HEK293 (cell line): Measurements from ENCODE around the gene RCL1.

Experiments used
- CTCF ChIA-PET: fragments of 350-600 bp; formaldehyde crosslinking; extraction: SDS; loops from one replicate; lab custom pipeline; 2021; ENCODE audit warnings: antibody characterized with exemption; lab: Yijun Ruan, JAX
- POLR2A ChIA-PET: fragments of 300-600 bp; formaldehyde crosslinking; extraction: SDS; loops from one replicate; lab custom pipeline; 2020; ENCODE audit warnings: antibody characterized with exemption, inconsistent platforms; lab: Yijun Ruan, JAX
- H3K27ac ChIP-seq: fragments of 200-500 bp; sonication (Bioruptor generic); 2 replicates; pipeline ENCODE4 v1.5.1; 2014; ENCODE audit warnings: low read depth, low read length, control low read depth, inconsistent platforms; ENCODE audit errors: extremely low read depth
- H3K36me3 ChIP-seq, 2 experiments: fragments of 200-500 bp in 1 of 2; sonication (Bioruptor generic) in 1 of 2; 1 replicate in 1 of 2; 2 replicates in 1 of 2; pipeline ENCODE4 v1.5.1; 2014 to 2017; ENCODE audit warnings: inconsistent platforms in 2 of 2, low read length in 2 of 2; ENCODE audit not compliant: control insufficient read depth in 2 of 2, insufficient read depth in 1 of 2
- H3K4me1 ChIP-seq: fragments of 200-500 bp; sonication (Bioruptor generic); 2 replicates; pipeline ENCODE4 v1.5.1; 2014; ENCODE audit warnings: mild to moderate bottlenecking, low read length, inconsistent platforms; ENCODE audit not compliant: control insufficient read depth, insufficient read depth
- H3K4me3 ChIP-seq: 2 replicates; pipeline ENCODE4 v1.5.1; 2011; ENCODE audit warnings: low read depth, mild to moderate bottlenecking, control low read depth, low read length, moderate library complexity
- H3K9me3 ChIP-seq: fragments of 200-500 bp; sonication (Bioruptor generic); 2 replicates; pipeline ENCODE4 v1.5.1; 2014; ENCODE audit warnings: low read depth, low read length, inconsistent platforms; ENCODE audit not compliant: control insufficient read depth, insufficient read depth
- BCL11B ChIP-seq: fragments of 450-650 bp; formaldehyde crosslinking; IDR thresholded peaks from 2 replicates; pipeline ENCODE4 v1.5.1; 2016; ENCODE audit warnings: low read depth, missing biosample characterization, missing genetic modification characterization
- EGR2 ChIP-seq: fragments of 450-650 bp; formaldehyde crosslinking; IDR thresholded peaks from 2 replicates; pipeline ENCODE4 v1.5.1; 2016; ENCODE audit warnings: low read depth, missing biosample characterization, missing genetic modification characterization
- GFI1B ChIP-seq: fragments of 450-650 bp; formaldehyde crosslinking; IDR thresholded peaks from 2 replicates; pipeline ENCODE4 v1.5.1; 2016; ENCODE audit warnings: missing biosample characterization, missing genetic modification characterization
- SCRT1 ChIP-seq: fragments of 450-650 bp; formaldehyde crosslinking; IDR thresholded peaks from 2 replicates; pipeline ENCODE4 v1.5.1; 2016; ENCODE audit warnings: missing biosample characterization, missing genetic modification characterization, borderline replicate concordance
- SP3 ChIP-seq: fragments of 450-650 bp; formaldehyde crosslinking; IDR thresholded peaks from 2 replicates; pipeline ENCODE4 v1.5.1; 2016; ENCODE audit warnings: missing biosample characterization, missing genetic modification characterization
- ZBTB17 ChIP-seq: fragments of 450-650 bp; formaldehyde crosslinking; IDR thresholded peaks from 2 replicates; pipeline ENCODE4 v1.5.1; 2016; ENCODE audit warnings: missing biosample characterization, missing genetic modification characterization
- ZNF112 ChIP-seq: fragments of 450-650 bp; formaldehyde crosslinking; IDR thresholded peaks from 2 replicates; pipeline ENCODE4 v1.5.0; 2017; ENCODE audit warnings: missing biosample characterization, missing genetic modification characterization
- ZNF140 ChIP-seq: fragments of 450-650 bp; formaldehyde crosslinking; IDR thresholded peaks from 2 replicates; pipeline ENCODE4 v1.5.1; 2016; ENCODE audit warnings: missing biosample characterization, missing genetic modification characterization
- ZNF239 ChIP-seq: fragments of 450-650 bp; formaldehyde crosslinking; IDR thresholded peaks from 2 replicates; pipeline ENCODE4 v1.5.1; 2016; ENCODE audit warnings: missing biosample characterization, missing genetic modification characterization
- ZNF274 ChIP-seq, 2 experiments: fragments of 200-500 bp in 1 of 2; fragments of 450-650 bp in 1 of 2; sonication (Bioruptor generic) in 1 of 2; formaldehyde crosslinking in 1 of 2; IDR thresholded peaks; 2 replicates each; pipeline versions ENCODE4 v1.5.1 to v1.6.1; 2014 to 2016; ENCODE audit warnings: borderline replicate concordance in 1 of 2, inconsistent platforms in 1 of 2, low read length in 1 of 2, missing biosample characterization in 1 of 2, missing genetic modification characterization in 1 of 2
- ZNF280C ChIP-seq: fragments of 450-650 bp; formaldehyde crosslinking; IDR thresholded peaks from 2 replicates; pipeline ENCODE4 v1.5.1; 2016; ENCODE audit warnings: missing biosample characterization, missing genetic modification characterization
- ZNF302 ChIP-seq: fragments of 450-650 bp; formaldehyde crosslinking; IDR thresholded peaks from 2 replicates; pipeline ENCODE4 v1.5.1; 2016; ENCODE audit warnings: missing biosample characterization, missing genetic modification characterization, low read depth
- ZNF433 ChIP-seq: fragments of 450-650 bp; formaldehyde crosslinking; IDR thresholded peaks from 2 replicates; pipeline ENCODE4 v1.5.1; 2016; ENCODE audit warnings: missing biosample characterization, missing genetic modification characterization, low read depth
- ZNF558 ChIP-seq: fragments of 450-650 bp; formaldehyde crosslinking; IDR thresholded peaks from 2 replicates; pipeline ENCODE4 v1.5.1; 2016; ENCODE audit warnings: missing biosample characterization, missing genetic modification characterization
- ZNF621 ChIP-seq: fragments of 450-650 bp; formaldehyde crosslinking; IDR thresholded peaks from 2 replicates; pipeline ENCODE4 v1.5.1; 2017; ENCODE audit warnings: missing biosample characterization, missing genetic modification characterization
- ZNF747 ChIP-seq: fragments of 450-650 bp; formaldehyde crosslinking; IDR thresholded peaks from 2 replicates; pipeline ENCODE4 v1.5.1; 2016; ENCODE audit warnings: missing biosample characterization, missing genetic modification characterization
- ZNF837 ChIP-seq: fragments of 450-650 bp; formaldehyde crosslinking; IDR thresholded peaks from 2 replicates; pipeline ENCODE4 v1.5.1; 2016; ENCODE audit warnings: missing biosample characterization, missing genetic modification characterization
- TF ChIP-seq, protein P1 (sequence below): fragments of 450-650 bp; formaldehyde crosslinking; IDR thresholded peaks from 2 replicates; pipeline ENCODE4 v1.5.1; 2016; ENCODE audit warnings: missing biosample characterization, missing genetic modification characterization
- TF ChIP-seq, protein P2 (sequence below): fragments of 450-650 bp; formaldehyde crosslinking; IDR thresholded peaks from 2 replicates; pipeline ENCODE4 v1.5.1; 2017; ENCODE audit warnings: missing biosample characterization, missing genetic modification characterization
- TF ChIP-seq, protein P3 (sequence below): fragments of 450-650 bp; formaldehyde crosslinking; IDR thresholded peaks from 2 replicates; pipeline ENCODE4 v1.5.1; 2016; ENCODE audit warnings: missing biosample characterization, missing genetic modification characterization
- TF ChIP-seq, protein P4 (sequence below): fragments of 450-650 bp; formaldehyde crosslinking; IDR thresholded peaks from 2 replicates; pipeline ENCODE4 v1.5.1; 2016; ENCODE audit warnings: missing biosample characterization, missing genetic modification characterization
- TF ChIP-seq, protein P5 (sequence below): fragments of 450-650 bp; formaldehyde crosslinking; IDR thresholded peaks from 2 replicates; pipeline ENCODE4 v1.5.1; 2016; ENCODE audit warnings: missing biosample characterization, missing genetic modification characterization

The RCL1 gene

GRCh38 chr9:4839470-4839912 is 46.7 kb downstream of the RCL1 start:
- POLR2A ChIA-PET: interaction anchor here (0.5 kb wide), 1 partner anchor 12 kb away, joined by 3 read pairs; no protein-coding TSS in a partner anchor
- CTCF ChIA-PET: interaction anchor here (0.6 to 0.7 kb wide), 2 partner anchors 160 to 689 kb away, joined by 3 to 4 read pairs; no protein-coding TSS in a partner anchor
- H3K4me1 ChIP-seq: no peaks in the 10 kb centered on the region
- TF ChIP-seq ZNF837 (tag by site-specific recombination): no peak
- no peak for TF ChIP-seq BCL11B
- TF ChIP-seq ZNF433: no peak
- no peak for TF ChIP-seq ZNF280C (tag by site-specific recombination)
- TF ChIP-seq, protein P1, sequence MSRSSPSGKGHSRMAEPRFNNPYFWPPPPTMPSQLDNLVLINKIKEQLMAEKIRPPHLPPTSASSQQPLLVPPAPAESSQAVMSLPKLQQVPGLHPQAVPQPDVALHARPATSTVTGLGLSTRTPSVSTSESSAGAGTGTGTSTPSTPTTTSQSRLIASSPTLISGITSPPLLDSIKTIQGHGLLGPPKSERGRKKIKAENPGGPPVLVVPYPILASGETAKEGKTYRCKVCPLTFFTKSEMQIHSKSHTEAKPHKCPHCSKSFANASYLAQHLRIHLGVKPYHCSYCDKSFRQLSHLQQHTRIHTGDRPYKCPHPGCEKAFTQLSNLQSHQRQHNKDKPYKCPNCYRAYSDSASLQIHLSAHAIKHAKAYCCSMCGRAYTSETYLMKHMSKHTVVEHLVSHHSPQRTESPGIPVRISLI (tag by site-specific recombination): no peak
- TF ChIP-seq, protein P2, sequence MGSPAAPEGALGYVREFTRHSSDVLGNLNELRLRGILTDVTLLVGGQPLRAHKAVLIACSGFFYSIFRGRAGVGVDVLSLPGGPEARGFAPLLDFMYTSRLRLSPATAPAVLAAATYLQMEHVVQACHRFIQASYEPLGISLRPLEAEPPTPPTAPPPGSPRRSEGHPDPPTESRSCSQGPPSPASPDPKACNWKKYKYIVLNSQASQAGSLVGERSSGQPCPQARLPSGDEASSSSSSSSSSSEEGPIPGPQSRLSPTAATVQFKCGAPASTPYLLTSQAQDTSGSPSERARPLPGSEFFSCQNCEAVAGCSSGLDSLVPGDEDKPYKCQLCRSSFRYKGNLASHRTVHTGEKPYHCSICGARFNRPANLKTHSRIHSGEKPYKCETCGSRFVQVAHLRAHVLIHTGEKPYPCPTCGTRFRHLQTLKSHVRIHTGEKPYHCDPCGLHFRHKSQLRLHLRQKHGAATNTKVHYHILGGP (tag by site-specific recombination): no peak
- TF ChIP-seq, protein P3, sequence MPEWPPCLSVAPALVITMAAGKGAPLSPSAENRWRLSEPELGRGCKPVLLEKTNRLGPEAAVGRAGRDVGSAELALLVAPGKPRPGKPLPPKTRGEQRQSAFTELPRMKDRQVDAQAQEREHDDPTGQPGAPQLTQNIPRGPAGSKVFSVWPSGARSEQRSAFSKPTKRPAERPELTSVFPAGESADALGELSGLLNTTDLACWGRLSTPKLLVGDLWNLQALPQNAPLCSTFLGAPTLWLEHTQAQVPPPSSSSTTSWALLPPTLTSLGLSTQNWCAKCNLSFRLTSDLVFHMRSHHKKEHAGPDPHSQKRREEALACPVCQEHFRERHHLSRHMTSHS (tag by site-specific recombination): no peak
- no peak for TF ChIP-seq ZNF239 (tag by site-specific recombination)
- no peak for TF ChIP-seq ZNF140 (tag by site-specific recombination)
- no peak for TF ChIP-seq ZNF621 (tag by site-specific recombination)
- TF ChIP-seq GFI1B: no peak
- no peak for TF ChIP-seq ZNF112 (tag by site-specific recombination)
- TF ChIP-seq SP3: no peak
- TF ChIP-seq, protein P4, sequence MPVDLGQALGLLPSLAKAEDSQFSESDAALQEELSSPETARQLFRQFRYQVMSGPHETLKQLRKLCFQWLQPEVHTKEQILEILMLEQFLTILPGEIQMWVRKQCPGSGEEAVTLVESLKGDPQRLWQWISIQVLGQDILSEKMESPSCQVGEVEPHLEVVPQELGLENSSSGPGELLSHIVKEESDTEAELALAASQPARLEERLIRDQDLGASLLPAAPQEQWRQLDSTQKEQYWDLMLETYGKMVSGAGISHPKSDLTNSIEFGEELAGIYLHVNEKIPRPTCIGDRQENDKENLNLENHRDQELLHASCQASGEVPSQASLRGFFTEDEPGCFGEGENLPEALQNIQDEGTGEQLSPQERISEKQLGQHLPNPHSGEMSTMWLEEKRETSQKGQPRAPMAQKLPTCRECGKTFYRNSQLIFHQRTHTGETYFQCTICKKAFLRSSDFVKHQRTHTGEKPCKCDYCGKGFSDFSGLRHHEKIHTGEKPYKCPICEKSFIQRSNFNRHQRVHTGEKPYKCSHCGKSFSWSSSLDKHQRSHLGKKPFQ (tag by site-specific recombination): no peak
- TF ChIP-seq, all 188 proteins: peak for 0
- Histone ChIP-seq H3K9me3 (no peaks in the 10 kb centered on the region), H3K27ac (no peak overlapping the region), H3K36me3 (peaks cover 5 to 46% of the 10 kb centered on the region in 2 experiments; a peak in 1 of 3 replicates), H3K4me3 (no peak overlapping the region)

DNA sequence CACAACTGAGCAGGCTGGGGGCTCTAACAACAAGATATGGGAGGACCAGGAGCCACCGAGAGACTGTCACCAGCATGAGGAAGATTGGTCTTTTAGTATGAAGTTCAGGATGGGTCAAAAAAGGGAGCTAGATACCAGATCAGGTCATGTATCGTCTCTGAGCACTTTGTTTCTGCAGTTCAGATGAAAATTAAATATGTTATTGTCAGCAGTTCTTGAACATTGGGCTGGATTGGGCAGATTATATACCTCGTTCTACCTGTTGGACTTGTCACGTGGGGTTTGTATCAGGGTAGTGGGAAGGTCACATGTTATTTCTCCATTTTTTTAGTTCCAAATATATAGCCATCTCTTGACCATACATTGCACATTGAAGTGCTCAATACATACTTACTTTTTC is 47.3 kb downstream of the RCL1 start:
- no peak overlapping the region for H3K4me3 ChIP-seq
- H3K9me3 ChIP-seq: no peaks in the 10 kb centered on the region
- H3K36me3 ChIP-seq: peaks cover 5 to 51% of the 10 kb centered on the region in 2 experiments; a peak in 1 of 3 replicates
- H3K27ac ChIP-seq: no peak overlapping the region
- H3K4me1 ChIP-seq: no peaks in the 10 kb centered on the region
- CTCF ChIA-PET: interaction anchor here (0.5 to 0.6 kb wide), 2 partner anchors 23 to 160 kb away, joined by 3 to 4 read pairs; no protein-coding TSS in a partner anchor
- POLR2A ChIA-PET: no interaction called here
- TF ChIP-seq ZNF747 (tag by site-specific recombination) (no peak), ZNF302 (tag by site-specific recombination) (no peak), ZNF558 (tag by site-specific recombination) (no peak), ZBTB17 (tag by site-specific recombination) (no peak), SCRT1 (tag by site-specific recombination) (no peak), SP3 (no peak), EGR2 (no peak), ZNF280C (tag by site-specific recombination) (no peak), ZNF274 (IDR thresholded peaks at IDR 0.05; ENCODE audit: low read length) (no peak), ZNF274 (tag by site-specific recombination; IDR thresholded peaks at IDR 0.05; ENCODE audit: borderline replicate concordance) (no peak)
- TF ChIP-seq, protein P5, sequence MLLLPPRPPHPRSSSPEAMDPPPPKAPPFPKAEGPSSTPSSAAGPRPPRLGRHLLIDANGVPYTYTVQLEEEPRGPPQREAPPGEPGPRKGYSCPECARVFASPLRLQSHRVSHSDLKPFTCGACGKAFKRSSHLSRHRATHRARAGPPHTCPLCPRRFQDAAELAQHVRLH (tag by site-specific recombination): no peak
